Hepatocyte (in vitro differentiated cells): ENCODE results near the gene DPP10. TPM values are rescaled to one million over a fixed set of nuclear protein-coding genes. Genes with fewer than 3 reads are reported as not detected.

Source experiments
- DNase-seq: peaks from one replicate; pipeline ENCODE4 v3.0.0-alpha.2; 2016; ENCODE audit warnings: low spot score
- H2AFZ ChIP-seq: fragments of 200-600 bp; sonication (generic); 2 replicates; pipeline ENCODE4 v1.6.0; 2016; ENCODE audit warnings: antibody characterized with exemption, mild to moderate bottlenecking
- H3K27ac ChIP-seq: fragments of 200-600 bp; sonication (generic); 2 replicates; pipeline ENCODE4 v1.5.1; 2016; ENCODE audit warnings: mild to moderate bottlenecking
- H3K27me3 ChIP-seq: fragments of 200-600 bp; sonication (generic); 2 replicates; pipeline ENCODE4 v1.6.1; 2016
- H3K36me3 ChIP-seq: fragments of 200-600 bp; sonication (generic); replicated peaks from 2 replicates; pipeline ENCODE4 v1.5.1; 2016; ENCODE audit warnings: low read depth; ENCODE audit not compliant: insufficient read depth
- H3K4me1 ChIP-seq: fragments of 200-600 bp; sonication (generic); 2 replicates; pipeline ENCODE4 v1.5.1; 2016; ENCODE audit warnings: mild to moderate bottlenecking, moderate library complexity; ENCODE audit not compliant: insufficient read depth
- H3K4me2 ChIP-seq: fragments of 200-600 bp; sonication (generic); 2 replicates; pipeline ENCODE4 v1.6.0; 2016
- H3K4me3 ChIP-seq: fragments of 200-600 bp; sonication (generic); 2 replicates; pipeline ENCODE4 v1.5.1; 2016; ENCODE audit warnings: mild to moderate bottlenecking
- H3K79me2 ChIP-seq: fragments of 200-600 bp; sonication (generic); 2 replicates; pipeline ENCODE4 v1.6.0; 2017; ENCODE audit warnings: mild to moderate bottlenecking
- H3K9me2 ChIP-seq: fragments of 200-600 bp; sonication (generic); replicated peaks from 2 replicates; pipeline ENCODE4 v1.6.0; 2017; ENCODE audit warnings: mild to moderate bottlenecking; ENCODE audit not compliant: insufficient read depth
- H3K9me3 ChIP-seq: fragments of 200-600 bp; sonication (generic); 2 replicates; pipeline ENCODE4 v1.5.1; 2016; ENCODE audit warnings: low read depth, mild to moderate bottlenecking
- H4K20me1 ChIP-seq: fragments of 200-600 bp; sonication (generic); 2 replicates; pipeline ENCODE4 v1.6.0; 2016; ENCODE audit warnings: mild to moderate bottlenecking; ENCODE audit not compliant: insufficient read depth, poor library complexity, severe bottlenecking
- EZH2 ChIP-seq: fragments of 200-600 bp; sonication (generic); IDR thresholded peaks from 2 replicates; pipeline ENCODE4 v1.6.1; 2016; ENCODE audit warnings: antibody characterized with exemption, mild to moderate bottlenecking, borderline replicate concordance
- EZH2phosphoT487 ChIP-seq: fragments of 200-600 bp; sonication (generic); IDR thresholded peaks from one replicate; pipeline ENCODE4 v1.6.1; 2018; ENCODE audit warnings: antibody characterized with exemption, mild to moderate bottlenecking, low read depth, moderate library complexity; ENCODE audit not compliant: unreplicated experiment, severe bottlenecking
- WGBS: methylation state at CpG from one replicate; pipeline ENCODE4 v1.1.6; 2016; ENCODE audit warnings: low lambda C conversion rate; ENCODE audit errors: missing lambda C conversion rate; 5-methylcytosine and 5-hydroxymethylcytosine counted together
- polyA plus RNA-seq: library from polyadenylated mRNA; unstranded; fragments of >200 nt; fragmentation: Nextera tagmentation; extraction: Ambion mirVana; gene quantifications from 2 replicates; pipeline ENCODE4 v1.2.1, GENCODE V29; 2016
- total RNA-seq: library from RNA; depleted of rRNA; stranded (reverse); fragments of >200 nt; gene quantifications from 2 replicates; pipeline ENCODE4 v1.2.3, GENCODE V29; 2014
- TF ChIP-seq, protein P1 (sequence below): fragments of 200-600 bp; sonication (generic); IDR thresholded peaks from 2 replicates; pipeline ENCODE4 v1.5.1; 2016; ENCODE audit warnings: antibody characterized with exemption, mild to moderate bottlenecking; ENCODE audit not compliant: poor library complexity

The DPP10 gene
- total and polyA plus RNA-seq, 2 experiments from 2014 or later, result 5.0 to 15.7 TPM

DNA sequence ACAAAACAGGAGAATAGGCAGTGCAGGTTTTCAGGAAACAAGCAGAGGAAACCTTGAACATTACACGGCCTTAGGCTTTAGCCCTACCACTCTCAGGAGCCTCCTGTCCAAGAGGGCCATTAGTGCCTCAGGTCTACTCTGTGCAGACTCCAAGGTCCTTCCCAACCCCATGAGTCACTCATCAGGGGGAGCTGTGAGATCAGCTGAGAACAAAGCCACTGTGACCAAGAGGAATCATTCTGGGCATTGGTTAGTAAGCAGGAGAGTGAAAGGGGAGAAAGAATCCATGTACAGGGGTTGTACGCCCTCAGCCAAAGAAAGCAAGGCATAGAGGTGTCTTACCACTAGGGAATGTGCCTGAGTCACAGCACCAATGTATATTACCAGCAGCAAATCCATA is 680.3 kb downstream of the DPP10 start:
- no peaks in the 10 kb centered on the region for H3K9me3 ChIP-seq
- no peaks in the 10 kb centered on the region for H3K27me3 ChIP-seq
- no peak overlapping the region for H3K27ac ChIP-seq
- H3K4me1 ChIP-seq, result no peaks in the 10 kb centered on the region
- H3K36me3 ChIP-seq, result no peaks in the 10 kb centered on the region
- no peaks in the 10 kb centered on the region for H4K20me1 ChIP-seq
- H3K4me3 ChIP-seq, result no peak overlapping the region
- no peak overlapping the region for H2AFZ ChIP-seq
- H3K4me2 ChIP-seq, result no peak overlapping the region
- H3K9me2 ChIP-seq, result no peaks in the 10 kb centered on the region
- no peaks in the 10 kb centered on the region for H3K79me2 ChIP-seq
- 82% methylated on average over 2 of the region's 2 CpGs for WGBS
- TF ChIP-seq EZH2, result no peak
- TF ChIP-seq EZH2phosphoT487, result no peak
- TF ChIP-seq, protein P1, sequence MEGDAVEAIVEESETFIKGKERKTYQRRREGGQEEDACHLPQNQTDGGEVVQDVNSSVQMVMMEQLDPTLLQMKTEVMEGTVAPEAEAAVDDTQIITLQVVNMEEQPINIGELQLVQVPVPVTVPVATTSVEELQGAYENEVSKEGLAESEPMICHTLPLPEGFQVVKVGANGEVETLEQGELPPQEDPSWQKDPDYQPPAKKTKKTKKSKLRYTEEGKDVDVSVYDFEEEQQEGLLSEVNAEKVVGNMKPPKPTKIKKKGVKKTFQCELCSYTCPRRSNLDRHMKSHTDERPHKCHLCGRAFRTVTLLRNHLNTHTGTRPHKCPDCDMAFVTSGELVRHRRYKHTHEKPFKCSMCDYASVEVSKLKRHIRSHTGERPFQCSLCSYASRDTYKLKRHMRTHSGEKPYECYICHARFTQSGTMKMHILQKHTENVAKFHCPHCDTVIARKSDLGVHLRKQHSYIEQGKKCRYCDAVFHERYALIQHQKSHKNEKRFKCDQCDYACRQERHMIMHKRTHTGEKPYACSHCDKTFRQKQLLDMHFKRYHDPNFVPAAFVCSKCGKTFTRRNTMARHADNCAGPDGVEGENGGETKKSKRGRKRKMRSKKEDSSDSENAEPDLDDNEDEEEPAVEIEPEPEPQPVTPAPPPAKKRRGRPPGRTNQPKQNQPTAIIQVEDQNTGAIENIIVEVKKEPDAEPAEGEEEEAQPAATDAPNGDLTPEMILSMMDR, result no peak
- peak; percentile 31 for DNase-seq

DNA sequence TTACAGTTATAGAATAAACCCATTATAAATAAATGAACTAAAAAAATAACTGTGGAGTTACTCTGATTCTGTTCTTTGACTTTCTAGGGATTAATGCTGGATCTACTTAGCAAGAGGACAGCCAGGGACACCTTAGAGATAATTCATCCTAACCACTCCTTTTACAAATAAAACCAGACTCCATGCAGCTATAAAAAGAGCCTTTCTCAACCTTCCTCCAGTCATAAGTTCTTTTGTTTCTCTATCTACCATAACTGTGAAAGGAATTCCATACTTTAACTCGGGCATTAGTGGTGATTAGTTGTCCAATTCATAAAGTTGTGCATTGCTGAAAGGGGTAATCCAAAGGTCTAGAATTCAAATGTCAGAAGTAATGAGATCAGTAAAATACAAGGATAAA is 682.4 kb downstream of the DPP10 start:
- Histone ChIP-seq H3K4me1 (no peaks in the 10 kb centered on the region), H3K36me3 (no peaks in the 10 kb centered on the region), H3K4me2 (no peak overlapping the region), H3K9me2 (no peaks in the 10 kb centered on the region), H3K9me3 (no peaks in the 10 kb centered on the region), H3K27me3 (no peaks in the 10 kb centered on the region), H2AFZ (no peak overlapping the region), H3K4me3 (no peak overlapping the region), H3K27ac (no peak overlapping the region), H3K79me2 (no peaks in the 10 kb centered on the region), H4K20me1 (no peaks in the 10 kb centered on the region)
- DNase-seq, result no peak
- 43% methylated on average over 1 of the region's 1 CpG for WGBS
- TF ChIP-seq EZH2 (no peak), EZH2phosphoT487 (no peak)
- TF ChIP-seq, protein P1, result no peak

DNA sequence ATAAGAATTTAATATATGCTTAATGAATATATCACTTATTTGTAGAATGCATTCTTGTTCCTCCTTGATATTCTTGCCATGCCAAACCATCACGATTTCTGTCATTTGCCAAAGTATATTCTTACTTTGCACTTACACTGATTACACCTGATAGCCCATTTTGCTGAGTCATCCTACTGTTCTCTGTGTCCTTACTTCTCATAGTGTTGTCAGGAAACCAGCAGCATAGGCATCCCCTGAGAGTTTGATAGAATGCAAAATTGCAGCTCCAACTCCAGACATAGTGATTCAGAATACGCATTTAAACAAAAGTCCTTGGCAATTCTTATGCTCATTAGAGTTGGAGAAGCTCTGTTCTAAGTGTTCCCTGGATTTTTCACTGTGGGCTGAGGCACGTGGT is 687.1 kb downstream of the DPP10 start:
- H3K79me2 ChIP-seq, result no peaks in the 10 kb centered on the region
- H3K4me3 ChIP-seq, result no peak overlapping the region
- H3K9me3 ChIP-seq, result peaks cover 3% of the 10 kb centered on the region
- H4K20me1 ChIP-seq, result no peaks in the 10 kb centered on the region
- no peaks in the 10 kb centered on the region for H3K4me1 ChIP-seq
- H3K27ac ChIP-seq, result no peak overlapping the region
- no peaks in the 10 kb centered on the region for H3K9me2 ChIP-seq
- no peak overlapping the region for H2AFZ ChIP-seq
- TF ChIP-seq, protein P1, result no peak
- TF ChIP-seq EZH2phosphoT487 (no peak), EZH2 (no peak)
- no peaks in the 10 kb centered on the region for H3K36me3 ChIP-seq
- no peaks in the 10 kb centered on the region for H3K27me3 ChIP-seq
- DNase-seq, result no peak
- no peak overlapping the region for H3K4me2 ChIP-seq
- WGBS, result 79% methylated on average over 3 of the region's 3 CpGs
